Glutamatergic neuron (in vitro differentiated cells): ENCODE results near the gene CDIP1. TPM values are rescaled to one million over a fixed set of nuclear protein-coding genes. Genes with fewer than 3 reads are reported as not detected.
"Not testable (repeated sequence)": the region's sequence is repeated elsewhere in the genome, so short reads cannot be mapped to it uniquely, and the experiment has no call there.

Source experiments
- DNase-seq: peaks from one replicate; pipeline ENCODE4 v3.0.0; 2022
- H3K27ac Mint-ChIP-seq: one replicate; pipeline ENCODE4 v1.8.0; 2020; ENCODE audit warnings: mild to moderate bottlenecking, mixed read lengths, inconsistent platforms; ENCODE audit not compliant: unreplicated experiment
- H3K27me3 Mint-ChIP-seq: one replicate; pipeline ENCODE4 v1.8.0; 2020; ENCODE audit warnings: mild to moderate bottlenecking, moderate library complexity, mixed read lengths, inconsistent platforms; ENCODE audit not compliant: unreplicated experiment
- H3K36me3 Mint-ChIP-seq: one replicate; pipeline ENCODE4 v1.8.0; 2020; ENCODE audit warnings: mild to moderate bottlenecking, mixed read lengths, inconsistent platforms; ENCODE audit not compliant: unreplicated experiment
- H3K4me1 Mint-ChIP-seq: one replicate; pipeline ENCODE4 v1.8.0; 2020; ENCODE audit warnings: mild to moderate bottlenecking, low read depth, mixed read lengths, inconsistent platforms; ENCODE audit not compliant: unreplicated experiment
- H3K4me3 Mint-ChIP-seq: one replicate; pipeline ENCODE4 v1.8.0; 2020; ENCODE audit warnings: mild to moderate bottlenecking, mixed read lengths, inconsistent platforms; ENCODE audit not compliant: unreplicated experiment
- H3K9me3 Mint-ChIP-seq: one replicate; pipeline ENCODE4 v1.8.0; 2020; ENCODE audit warnings: mild to moderate bottlenecking, moderate library complexity, mixed read lengths, inconsistent platforms; ENCODE audit not compliant: unreplicated experiment
- total RNA-seq: library from RNA; stranded (reverse); fragmentation: NEBNext Ultra II Directional; extraction: Animal tissue kit (Norgen Biotek cat#: 25700); gene quantifications from one replicate; pipeline ENCODE4 v1.2.1, GENCODE V29; 2021; ENCODE audit not compliant: unreplicated experiment
- TF ChIP-seq, protein P1 (sequence below): fragments of 200-600 bp; sonication (generic); IDR thresholded peaks from one replicate; pipeline ENCODE4 v1.5.0; 2021; ENCODE audit not compliant: partially characterized antibody, unreplicated experiment

Gene CDIP1
- total RNA-seq, 1 donor from 2014 or later, result 51.6 TPM

DNA sequence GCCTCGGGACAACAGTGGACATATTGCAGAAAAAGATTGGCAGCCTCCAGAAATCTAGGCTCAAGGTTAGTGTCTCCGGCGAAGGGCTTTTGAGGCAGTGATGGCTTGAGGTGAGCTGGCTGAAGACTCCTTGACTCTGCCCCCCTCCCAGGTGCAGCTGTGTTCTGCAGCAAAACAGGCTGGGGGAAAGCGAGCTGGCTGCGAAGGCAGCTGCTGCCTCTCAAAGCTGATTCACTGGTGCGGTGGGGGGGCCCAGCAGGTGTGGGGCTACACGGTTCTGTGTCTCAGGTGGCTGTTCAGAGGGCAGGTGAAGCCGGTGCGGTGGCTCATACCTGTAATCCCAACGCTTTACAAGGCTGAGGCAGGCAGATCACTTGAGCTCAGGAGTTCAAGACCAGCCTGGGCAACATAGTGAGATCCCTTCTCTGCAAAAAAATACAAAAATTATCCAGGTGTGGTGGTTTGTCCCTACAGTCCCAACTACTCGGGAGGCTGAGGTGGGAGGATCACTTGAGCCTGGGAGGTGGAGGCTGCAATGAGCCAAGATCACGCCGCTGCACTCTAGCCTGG lies 40.5 kb upstream of the CDIP1 start:
- no peak overlapping the region for H3K4me3 Mint-ChIP-seq
- no peak for DNase-seq
- H3K27ac Mint-ChIP-seq, result no peak overlapping the region
- H3K36me3 Mint-ChIP-seq, result no peaks in the 10 kb centered on the region
- H3K9me3 Mint-ChIP-seq, result no peaks in the 10 kb centered on the region
- no peaks in the 10 kb centered on the region for H3K27me3 Mint-ChIP-seq
- TF ChIP-seq, protein P1, sequence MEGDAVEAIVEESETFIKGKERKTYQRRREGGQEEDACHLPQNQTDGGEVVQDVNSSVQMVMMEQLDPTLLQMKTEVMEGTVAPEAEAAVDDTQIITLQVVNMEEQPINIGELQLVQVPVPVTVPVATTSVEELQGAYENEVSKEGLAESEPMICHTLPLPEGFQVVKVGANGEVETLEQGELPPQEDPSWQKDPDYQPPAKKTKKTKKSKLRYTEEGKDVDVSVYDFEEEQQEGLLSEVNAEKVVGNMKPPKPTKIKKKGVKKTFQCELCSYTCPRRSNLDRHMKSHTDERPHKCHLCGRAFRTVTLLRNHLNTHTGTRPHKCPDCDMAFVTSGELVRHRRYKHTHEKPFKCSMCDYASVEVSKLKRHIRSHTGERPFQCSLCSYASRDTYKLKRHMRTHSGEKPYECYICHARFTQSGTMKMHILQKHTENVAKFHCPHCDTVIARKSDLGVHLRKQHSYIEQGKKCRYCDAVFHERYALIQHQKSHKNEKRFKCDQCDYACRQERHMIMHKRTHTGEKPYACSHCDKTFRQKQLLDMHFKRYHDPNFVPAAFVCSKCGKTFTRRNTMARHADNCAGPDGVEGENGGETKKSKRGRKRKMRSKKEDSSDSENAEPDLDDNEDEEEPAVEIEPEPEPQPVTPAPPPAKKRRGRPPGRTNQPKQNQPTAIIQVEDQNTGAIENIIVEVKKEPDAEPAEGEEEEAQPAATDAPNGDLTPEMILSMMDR, result no peak
- H3K4me1 Mint-ChIP-seq, result no peaks in the 10 kb centered on the region

GRCh38 chr16:4576008-4576407 lies 37.4 kb upstream of the CDIP1 start:
- Mint-ChIP-seq H3K4me1 (no peaks in the 10 kb centered on the region), H3K4me3 (no peak overlapping the region), H3K27me3 (no peaks in the 10 kb centered on the region), H3K27ac (no peak overlapping the region), H3K36me3 (no peaks in the 10 kb centered on the region), H3K9me3 (no peaks in the 10 kb centered on the region)
- no peak for DNase-seq
- TF ChIP-seq, protein P1, result no peak

- Mint-ChIP-seq H3K27me3 (no peaks in the 10 kb centered on the region), H3K4me3 (no peak overlapping the region), H3K4me1 (no peaks in the 10 kb centered on the region), H3K36me3 (no peaks in the 10 kb centered on the region), H3K9me3 (no peaks in the 10 kb centered on the region), H3K27ac (no peak overlapping the region)
- TF ChIP-seq, protein P1, result no peak
- no peak for DNase-seq
Measured at GRCh38 chr16:4574919-4575705, 36.5 kb upstream of the CDIP1 start.

DNA sequence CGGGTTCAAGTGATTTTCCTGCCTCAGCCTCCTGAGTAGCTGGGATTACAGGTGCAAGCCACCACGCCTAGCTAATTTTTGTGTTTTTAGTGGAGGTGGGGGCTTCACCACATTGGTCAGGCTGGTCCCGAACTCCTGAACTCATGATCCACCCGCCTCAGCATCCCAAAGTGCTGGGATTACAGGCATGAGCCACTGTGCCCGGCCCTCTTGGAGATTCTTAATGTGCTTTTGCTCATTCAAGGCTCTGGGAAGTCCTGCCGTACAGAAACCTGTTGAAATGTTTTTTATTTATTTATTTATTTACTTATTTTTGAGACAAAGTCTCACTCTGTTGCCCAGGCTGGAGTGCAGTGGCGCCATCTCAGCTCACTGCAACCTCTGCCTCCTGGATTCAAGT lies 35.4 kb upstream of the CDIP1 start:
- H3K9me3 Mint-ChIP-seq, H3K27ac Mint-ChIP-seq, DNase-seq, H3K27me3 Mint-ChIP-seq, H3K4me1 Mint-ChIP-seq, H3K4me3 Mint-ChIP-seq, H3K36me3 Mint-ChIP-seq: not testable (repeated sequence)

- no peak for DNase-seq
- H3K27ac Mint-ChIP-seq, result no peak overlapping the region
- TF ChIP-seq, protein P1, result no peak
- no peaks in the 10 kb centered on the region for H3K36me3 Mint-ChIP-seq
- H3K9me3 Mint-ChIP-seq, result no peaks in the 10 kb centered on the region
- no peaks in the 10 kb centered on the region for H3K4me1 Mint-ChIP-seq
- H3K27me3 Mint-ChIP-seq, result no peaks in the 10 kb centered on the region
- H3K4me3 Mint-ChIP-seq, result no peak overlapping the region
Measured at GRCh38 chr16:4572715-4573114, 34.1 kb upstream of the CDIP1 start.
